ENCODE data around the gene PPP1R8.
A peak's percentile ranks its signal among the peaks of the same experiment; 100 is the strongest.
"Not testable (repeated sequence)": the region's sequence is repeated elsewhere in the genome, so short reads cannot be mapped to it uniquely, and the experiment has no call there.

The PPP1R8 gene

GRCh38 chr1:27864264-27864895 lies 33.8 kb downstream of the PPP1R8 start:
- intact Hi-C loops (cut with DNase I), result no loop called here
- peak in 8 of 42 donors; percentile 16 to 62 (median 35) for DNase-seq

- DNase-seq, result no peak
- intact Hi-C loops (cut with DNase I), result no loop called here
Observed at GRCh38 chr1:27865821-27866220, 35.2 kb downstream of the PPP1R8 start.

- intact Hi-C loops (cut with DNase I), result no loop called here
- DNase-seq, result peak in 1 of 42 donors; percentile 28
Observed at GRCh38 chr1:27868556-27868931, 38.0 kb downstream of the PPP1R8 start.

- peak in 2 of 42 donors; percentile 30 to 42 for DNase-seq
Observed at GRCh38 chr1:27868932-27869718, 38.5 kb downstream of the PPP1R8 start.

GRCh38 chr1:27869719-27870085 lies 39.1 kb downstream of the PPP1R8 start:
- DNase-seq, result no peak
- intact Hi-C loops (cut with DNase I), result no loop called here

More at GRCh38 chr1:27868932-27869718, 38.5 kb downstream of the PPP1R8 start:
- intact Hi-C loops (cut with DNase I), result no loop called here

- peak in 1 of 42 donors; percentile 14 for DNase-seq
- intact Hi-C loops (cut with DNase I), result not testable (repeated sequence)
Observed at GRCh38 chr1:27871076-27871475, 40.5 kb downstream of the PPP1R8 start.

GRCh38 chr1:27872059-27872801 lies 41.6 kb downstream of the PPP1R8 start, which contains the start of gene THEMIS2:
Gene THEMIS2 (plus strand): TSS chr1:27872544. CDS start chr1:27872572, 28 bp downstream.
- DNase-seq, result peak; percentile 43 to 88 (median 76)
- intact Hi-C loops (cut with DNase I), result no loop called here

GRCh38 chr1:27872802-27873551 lies 42.4 kb downstream of the PPP1R8 start:
- peak in 3 of 42 donors; percentile 15 to 38 (median 26) for DNase-seq
- intact Hi-C loops (cut with DNase I), result no loop called here

- intact Hi-C loops (cut with DNase I), result no loop called here
- DNase-seq, result peak in 5 of 42 donors; percentile 12 to 39 (median 15)
Observed at GRCh38 chr1:27873671-27874384, 43.2 kb downstream of the PPP1R8 start.

- DNase-seq, result peak in 2 of 42 donors; percentile 25 to 29
- intact Hi-C loops (cut with DNase I), result no loop called here
Observed at GRCh38 chr1:27876341-27877114, 45.9 kb downstream of the PPP1R8 start.

- no peak for DNase-seq
- intact Hi-C loops (cut with DNase I), result no loop called here
Observed at GRCh38 chr1:27877115-27877416, 46.5 kb downstream of the PPP1R8 start.

GRCh38 chr1:27878039-27878438 lies 47.5 kb downstream of the PPP1R8 start:
- no peak for DNase-seq
- intact Hi-C loops (cut with DNase I), result no loop called here

- intact Hi-C loops (cut with DNase I), result no loop called here
- no peak for DNase-seq
Observed at GRCh38 chr1:27878787-27879335, 48.3 kb downstream of the PPP1R8 start.

- no peak for DNase-seq
- intact Hi-C loops (cut with DNase I), result no loop called here
Observed at GRCh38 chr1:27879374-27880082, 48.9 kb downstream of the PPP1R8 start.

- no peak for DNase-seq
- intact Hi-C loops (cut with DNase I), result no loop called here
Observed at GRCh38 chr1:27882543-27882903, 51.9 kb downstream of the PPP1R8 start.

GRCh38 chr1:27883536-27883935 lies 53.0 kb downstream of the PPP1R8 start:
- no peak for DNase-seq
- intact Hi-C loops (cut with DNase I), result no loop called here
